Measurements from ENCODE around the gene ADAM17. TPM values are rescaled to one million over a fixed set of nuclear protein-coding genes. Genes with fewer than 3 reads are reported as not detected.

Gene ADAM17
- polyA plus RNA-seq, 1 donor (not counting 4 experiments of a cell fraction or from before 2014, with no cell fraction given): 13.3 TPM

DNA sequence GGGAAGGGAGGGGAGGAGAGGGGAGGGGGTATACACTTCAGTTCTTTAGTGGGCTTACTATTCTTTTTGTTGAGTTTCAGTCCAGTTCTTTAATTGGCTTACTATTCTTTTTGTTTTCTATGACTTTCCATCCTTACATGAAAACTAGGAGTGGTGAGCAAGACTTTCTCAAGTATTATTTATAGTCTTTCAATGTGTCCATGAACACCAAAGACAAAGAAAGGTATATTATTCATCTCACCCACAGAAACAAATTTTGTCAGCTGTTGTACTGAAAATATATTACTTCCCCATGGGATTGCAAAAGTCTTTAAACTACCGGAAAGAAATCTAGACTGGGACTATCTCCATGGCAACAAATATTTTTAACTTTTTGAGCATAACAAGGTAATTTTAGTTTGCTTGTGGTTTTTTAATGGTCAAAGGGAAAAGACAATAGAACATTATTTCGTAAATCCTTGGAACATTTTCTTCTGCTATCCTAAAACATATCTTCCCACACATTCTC, 17.6 kb downstream of the ADAM17 start:
- no peaks in the 10 kb centered on the region for H4K20me1 ChIP-seq (ENCODE audit: control insufficient read depth, extremely low read depth, insufficient read depth, low read length)

DNA sequence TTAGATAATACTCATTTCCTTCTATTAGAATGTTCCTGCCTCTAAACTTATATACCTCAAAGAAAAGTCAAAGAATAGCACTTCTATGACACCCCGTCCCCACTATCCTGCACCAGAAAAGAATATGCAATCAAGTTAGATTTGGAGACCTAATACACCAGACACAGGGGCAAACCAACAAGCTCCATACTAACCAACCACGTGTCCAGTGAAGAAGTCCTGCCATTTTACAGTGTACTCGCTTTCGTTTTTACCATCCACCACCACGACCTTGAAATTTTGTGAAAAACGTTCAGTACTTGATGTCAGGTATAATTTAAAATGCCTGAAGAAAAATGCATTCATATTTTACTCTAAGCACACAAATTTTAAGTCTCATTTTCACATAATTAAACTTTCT, 19.1 kb downstream of the ADAM17 start:
- no peak overlapping the region for H3K9ac ChIP-seq (ENCODE audit: control insufficient read depth, extremely low read depth, insufficient read depth, low read length)
- no peak for FAIRE-seq
- H2AFZ ChIP-seq (ENCODE audit: control insufficient read depth, low read length): no peak overlapping the region
- H4K20me1 ChIP-seq (ENCODE audit: control insufficient read depth, extremely low read depth, insufficient read depth, low read length): no peaks in the 10 kb centered on the region
- H3K4me3 ChIP-seq (ENCODE audit: control insufficient read depth in 2 of 3, extremely low read depth in 1 of 3, insufficient read depth in 2 of 3, low read depth in 1 of 3, low read length in 3 of 3): no peak overlapping the region
- H3K9me1 ChIP-seq (ENCODE audit: control insufficient read depth, extremely low read depth, insufficient read depth, low read length): no peaks in the 10 kb centered on the region
- H3K4me1 ChIP-seq (ENCODE audit: control insufficient read depth, extremely low read depth, insufficient read depth, low read length): peaks cover 8% of the 10 kb centered on the region
- dilution Hi-C loops (cut with MboI; ENCODE audit: extremely low pct_ligation_motif_present, low sequenced_read_pairs): no loop called here
- no peak overlapping the region for H3K27ac ChIP-seq (ENCODE audit: control insufficient read depth, insufficient read depth, low read length)
- H3K27me3 ChIP-seq (ENCODE audit: control insufficient read depth, extremely low read depth, insufficient read depth, low read length): no peaks in the 10 kb centered on the region
- no peak overlapping the region for H3K4me2 ChIP-seq (ENCODE audit: control insufficient read depth, extremely low read depth, insufficient read depth, low read depth, low read length)
- H3K36me3 ChIP-seq (ENCODE audit: control insufficient read depth in 2 of 2, extremely low read depth in 1 of 2, insufficient read depth in 2 of 2, low read length in 2 of 2): peaks cover 4 to 6% of the 10 kb centered on the region in 2 experiments
- no peak for TF ChIP-seq EZH2 (IDR thresholded peaks at IDR 0.05; ENCODE audit: low read length)
- TF ChIP-seq, protein P1, sequence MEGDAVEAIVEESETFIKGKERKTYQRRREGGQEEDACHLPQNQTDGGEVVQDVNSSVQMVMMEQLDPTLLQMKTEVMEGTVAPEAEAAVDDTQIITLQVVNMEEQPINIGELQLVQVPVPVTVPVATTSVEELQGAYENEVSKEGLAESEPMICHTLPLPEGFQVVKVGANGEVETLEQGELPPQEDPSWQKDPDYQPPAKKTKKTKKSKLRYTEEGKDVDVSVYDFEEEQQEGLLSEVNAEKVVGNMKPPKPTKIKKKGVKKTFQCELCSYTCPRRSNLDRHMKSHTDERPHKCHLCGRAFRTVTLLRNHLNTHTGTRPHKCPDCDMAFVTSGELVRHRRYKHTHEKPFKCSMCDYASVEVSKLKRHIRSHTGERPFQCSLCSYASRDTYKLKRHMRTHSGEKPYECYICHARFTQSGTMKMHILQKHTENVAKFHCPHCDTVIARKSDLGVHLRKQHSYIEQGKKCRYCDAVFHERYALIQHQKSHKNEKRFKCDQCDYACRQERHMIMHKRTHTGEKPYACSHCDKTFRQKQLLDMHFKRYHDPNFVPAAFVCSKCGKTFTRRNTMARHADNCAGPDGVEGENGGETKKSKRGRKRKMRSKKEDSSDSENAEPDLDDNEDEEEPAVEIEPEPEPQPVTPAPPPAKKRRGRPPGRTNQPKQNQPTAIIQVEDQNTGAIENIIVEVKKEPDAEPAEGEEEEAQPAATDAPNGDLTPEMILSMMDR (optimal IDR thresholded peaks at IDR 0.05 in 1 of 3, IDR thresholded peaks at IDR 0.05 in 1 of 3, conservative IDR thresholded peaks at IDR 0.05 in 1 of 3; ENCODE audit: extremely low read depth in 1 of 3, insufficient read depth in 2 of 3, low read length in 3 of 3): no peak
- H3K79me2 ChIP-seq (ENCODE audit: control insufficient read depth, insufficient read depth, low read length): peaks cover 6% of the 10 kb centered on the region
- H3K9me3 ChIP-seq (ENCODE audit: control insufficient read depth, low read depth, low read length): no peaks in the 10 kb centered on the region
- no peak for DNase-seq (ENCODE audit: low read depth, low spot score)

More for the DNA sequence above, 17.6 kb downstream of the ADAM17 start:
- no peak for DNase-seq (ENCODE audit: low read depth, low spot score)
- peaks cover 2% of the 10 kb centered on the region for H3K4me1 ChIP-seq (ENCODE audit: control insufficient read depth, extremely low read depth, insufficient read depth, low read length)
- no peaks in the 10 kb centered on the region for H3K9me3 ChIP-seq (ENCODE audit: control insufficient read depth, low read depth, low read length)
- no peaks in the 10 kb centered on the region for H3K27me3 ChIP-seq (ENCODE audit: control insufficient read depth, extremely low read depth, insufficient read depth, low read length)
- H3K4me3 ChIP-seq (ENCODE audit: control insufficient read depth in 2 of 3, extremely low read depth in 1 of 3, insufficient read depth in 2 of 3, low read depth in 1 of 3, low read length in 3 of 3): no peak overlapping the region
- H3K4me2 ChIP-seq (ENCODE audit: control insufficient read depth, extremely low read depth, insufficient read depth, low read depth, low read length): no peak overlapping the region
- FAIRE-seq: no peak
- TF ChIP-seq, protein P1 (optimal IDR thresholded peaks at IDR 0.05 in 1 of 3, IDR thresholded peaks at IDR 0.05 in 1 of 3, conservative IDR thresholded peaks at IDR 0.05 in 1 of 3; ENCODE audit: extremely low read depth in 1 of 3, insufficient read depth in 2 of 3, low read length in 3 of 3): no peak
- TF ChIP-seq EZH2 (IDR thresholded peaks at IDR 0.05; ENCODE audit: low read length): no peak
- dilution Hi-C loops (cut with MboI; ENCODE audit: extremely low pct_ligation_motif_present, low sequenced_read_pairs): no loop called here
- peaks cover 6% of the 10 kb centered on the region in 2 experiments for H3K36me3 ChIP-seq (ENCODE audit: control insufficient read depth in 2 of 2, extremely low read depth in 1 of 2, insufficient read depth in 2 of 2, low read length in 2 of 2)
- H3K79me2 ChIP-seq (ENCODE audit: control insufficient read depth, insufficient read depth, low read length): peaks cover 11% of the 10 kb centered on the region
- no peak overlapping the region for H2AFZ ChIP-seq (ENCODE audit: control insufficient read depth, low read length)
- H3K9ac ChIP-seq (ENCODE audit: control insufficient read depth, extremely low read depth, insufficient read depth, low read length): no peak overlapping the region
- H3K9me1 ChIP-seq (ENCODE audit: control insufficient read depth, extremely low read depth, insufficient read depth, low read length): no peaks in the 10 kb centered on the region
- H3K27ac ChIP-seq (ENCODE audit: control insufficient read depth, insufficient read depth, low read length): no peak overlapping the region

All from keratinocyte (primary cell).